BJ (cell line): Measurements from ENCODE around the gene APLNR. TPM values are rescaled to one million over a fixed set of nuclear protein-coding genes. Genes with fewer than 3 reads are reported as not detected.

Experiments
- CTCF ChIA-PET: fragments of 350-600 bp; formaldehyde crosslinking; extraction: SDS; loops from one replicate; lab custom pipeline; 2021; ENCODE audit warnings: antibody characterized with exemption, inconsistent platforms; lab: Yijun Ruan, JAX
- POLR2A ChIA-PET: fragments of 300-600 bp; sonication (Branson Sonifier 250); formaldehyde crosslinking; extraction: SDS; loops from one replicate; lab custom pipeline; 2021; ENCODE audit warnings: antibody characterized with exemption; lab: Charles Lee
- DNase-seq: peaks from one replicate; pipeline ENCODE4 v3.0.0-alpha.2; 2011; ENCODE audit warnings: low read depth
- H3K27me3 ChIP-seq: 2 replicates; pipeline ENCODE4 v1.6.0; 2011; ENCODE audit warnings: low read length; ENCODE audit not compliant: control insufficient read depth, insufficient read depth
- H3K36me3 ChIP-seq: 2 replicates; pipeline ENCODE4 v1.5.1; 2011; ENCODE audit warnings: low read length; ENCODE audit not compliant: control insufficient read depth, insufficient read depth
- H3K4me3 ChIP-seq: 2 replicates; pipeline ENCODE4 v1.5.1; 2011; ENCODE audit warnings: low read depth, mild to moderate bottlenecking, control low read depth, low read length
- polyA plus RNA-seq: library from polyadenylated mRNA; depleted of rRNA; stranded (reverse); fragments of >200 nt; gene quantifications from 2 replicates; pipeline ENCODE4 v1.2.3, GENCODE V29; 2011
- TF ChIP-seq, protein P1 (sequence below): IDR thresholded peaks from 2 replicates; pipeline ENCODE4 v1.5.1; 2011; ENCODE audit warnings: low read depth, mild to moderate bottlenecking, control low read depth, inconsistent platforms, low read length, moderate library complexity; ENCODE audit not compliant: insufficient read depth

The APLNR gene
- polyA plus RNA-seq, 1 experiment = not detected

DNA sequence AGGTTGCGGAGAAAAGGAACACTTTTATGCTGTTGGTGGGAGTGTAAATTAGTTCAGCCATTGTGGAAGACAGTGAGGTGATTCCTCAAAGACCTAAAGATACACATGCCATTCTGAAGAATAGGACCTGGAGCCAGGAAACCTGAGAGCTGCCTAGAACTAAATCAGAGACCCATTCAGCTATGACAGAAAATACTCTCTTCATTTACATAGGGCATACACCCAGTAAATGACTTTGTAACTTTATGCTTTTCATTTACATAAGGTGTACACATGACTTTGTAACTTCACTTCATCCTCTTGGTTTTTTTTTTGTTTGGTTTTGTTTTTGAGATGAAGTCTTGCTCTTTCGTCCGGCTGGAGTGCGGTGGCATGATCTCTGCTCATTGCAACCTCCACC is 25.1 kb upstream of the APLNR start:
- TF ChIP-seq, protein P1, sequence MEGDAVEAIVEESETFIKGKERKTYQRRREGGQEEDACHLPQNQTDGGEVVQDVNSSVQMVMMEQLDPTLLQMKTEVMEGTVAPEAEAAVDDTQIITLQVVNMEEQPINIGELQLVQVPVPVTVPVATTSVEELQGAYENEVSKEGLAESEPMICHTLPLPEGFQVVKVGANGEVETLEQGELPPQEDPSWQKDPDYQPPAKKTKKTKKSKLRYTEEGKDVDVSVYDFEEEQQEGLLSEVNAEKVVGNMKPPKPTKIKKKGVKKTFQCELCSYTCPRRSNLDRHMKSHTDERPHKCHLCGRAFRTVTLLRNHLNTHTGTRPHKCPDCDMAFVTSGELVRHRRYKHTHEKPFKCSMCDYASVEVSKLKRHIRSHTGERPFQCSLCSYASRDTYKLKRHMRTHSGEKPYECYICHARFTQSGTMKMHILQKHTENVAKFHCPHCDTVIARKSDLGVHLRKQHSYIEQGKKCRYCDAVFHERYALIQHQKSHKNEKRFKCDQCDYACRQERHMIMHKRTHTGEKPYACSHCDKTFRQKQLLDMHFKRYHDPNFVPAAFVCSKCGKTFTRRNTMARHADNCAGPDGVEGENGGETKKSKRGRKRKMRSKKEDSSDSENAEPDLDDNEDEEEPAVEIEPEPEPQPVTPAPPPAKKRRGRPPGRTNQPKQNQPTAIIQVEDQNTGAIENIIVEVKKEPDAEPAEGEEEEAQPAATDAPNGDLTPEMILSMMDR = no peak
- CTCF ChIA-PET = interaction anchor here (8.1 kb wide), 1 partner anchor 12 kb away, joined by 54 read pairs; no protein-coding TSS in a partner anchor
- H3K4me3 ChIP-seq = no peak overlapping the region
- H3K27me3 ChIP-seq = no peaks in the 10 kb centered on the region; the same call in 1 of the 2 replicates
- H3K36me3 ChIP-seq = no peaks in the 10 kb centered on the region
- POLR2A ChIA-PET = no interaction called here
- no peak for DNase-seq

DNA sequence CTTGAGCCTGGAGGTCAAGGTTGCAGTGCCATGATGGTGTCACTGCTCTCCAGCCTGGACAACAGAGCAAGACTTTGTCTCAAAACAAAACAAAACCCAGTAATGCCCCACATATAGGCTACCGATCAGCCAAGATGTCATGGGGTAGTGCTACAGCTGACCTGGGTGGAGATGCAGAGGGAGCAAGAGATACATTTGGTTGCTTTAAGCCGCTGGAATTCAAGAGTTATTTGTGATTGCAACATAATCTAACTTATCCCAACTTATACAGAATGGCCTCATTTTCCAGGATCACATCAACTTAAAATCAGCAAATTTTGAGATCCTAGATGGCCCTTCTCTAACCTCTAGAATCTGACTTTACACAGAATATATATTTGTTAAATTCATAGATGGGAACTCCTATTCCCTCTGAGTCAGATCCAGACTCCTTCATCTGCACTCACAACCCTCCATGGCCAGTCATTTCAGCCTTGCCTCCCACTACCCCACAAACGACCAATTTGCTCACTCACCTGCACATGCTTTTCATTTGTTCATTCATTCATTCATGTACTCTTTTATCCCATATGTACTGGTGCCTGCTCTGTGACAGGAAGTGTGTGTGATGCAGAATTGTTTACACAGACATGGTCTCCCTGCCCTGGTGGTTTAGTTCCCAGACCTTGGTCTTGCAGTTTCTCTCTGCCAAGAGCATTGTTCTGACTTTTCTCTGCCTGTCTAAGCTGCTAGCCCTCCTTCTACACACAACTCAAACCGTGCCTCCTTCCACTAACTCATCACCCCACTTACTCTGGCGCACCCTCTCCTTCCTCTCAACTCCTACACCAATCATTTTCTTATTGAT is 24.1 kb upstream of the APLNR start:
- no peak for DNase-seq
- H3K4me3 ChIP-seq = no peak overlapping the region
- TF ChIP-seq, protein P1 = no peak
- no peaks in the 10 kb centered on the region for H3K36me3 ChIP-seq
- no peaks in the 10 kb centered on the region; the same call in 1 of the 2 replicates for H3K27me3 ChIP-seq
- POLR2A ChIA-PET = no interaction called here
- CTCF ChIA-PET = interaction anchor here (8.1 kb wide), 1 partner anchor 11 kb away, joined by 54 read pairs; no protein-coding TSS in a partner anchor

DNA sequence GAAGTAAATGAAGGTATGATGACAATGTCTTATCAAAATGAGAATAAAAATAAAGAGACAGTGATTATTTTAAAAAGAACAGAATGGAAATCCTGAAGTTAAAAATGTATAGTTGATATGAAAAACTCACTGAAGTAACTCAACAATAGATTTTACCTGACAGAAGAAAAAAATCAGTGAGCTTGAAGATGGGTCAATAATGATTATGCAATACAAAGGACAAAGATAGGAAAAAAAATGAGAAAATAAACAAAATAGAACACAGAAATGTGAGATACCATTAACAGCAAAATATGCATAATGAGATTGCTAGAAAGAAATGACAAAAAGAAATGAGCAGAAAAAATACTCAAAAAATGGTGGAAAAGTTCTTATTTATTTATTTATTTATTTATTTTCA is 19.1 kb upstream of the APLNR start:
- Histone ChIP-seq H3K4me3 (no peak overlapping the region), H3K36me3 (no peaks in the 10 kb centered on the region), H3K27me3 (peaks cover 1% of the 10 kb centered on the region; the same call in 1 of the 2 replicates)
- CTCF ChIA-PET = interaction anchor here (1.5 kb wide), 1 partner anchor 415 kb away, joined by 8 read pairs; no protein-coding TSS in a partner anchor
- POLR2A ChIA-PET = no interaction called here
- TF ChIP-seq, protein P1 = no peak
- no peak for DNase-seq

DNA sequence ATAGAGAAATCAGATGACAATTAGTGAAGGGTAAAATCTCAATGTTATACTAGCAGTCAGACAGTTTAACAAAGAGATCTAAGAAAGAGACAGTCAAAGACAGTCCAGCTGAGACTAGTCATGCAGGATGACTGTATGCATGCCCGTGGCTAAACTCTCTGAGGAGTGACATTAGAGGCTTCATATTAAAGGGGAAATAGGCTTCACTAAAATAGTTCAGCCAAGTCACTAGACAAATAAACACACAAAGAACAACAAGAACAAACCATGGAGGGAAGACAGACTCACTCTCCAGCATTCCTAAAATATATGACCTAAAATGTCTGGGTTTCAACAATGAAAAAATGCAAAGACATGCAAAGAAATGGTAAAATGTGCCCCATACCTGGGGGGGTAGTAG is 18.6 kb upstream of the APLNR start:
- H3K27me3 ChIP-seq = peaks cover 2% of the 10 kb centered on the region; the same call in 1 of the 2 replicates
- no peaks in the 10 kb centered on the region for H3K36me3 ChIP-seq
- no peak for DNase-seq
- ChIA-PET CTCF (interaction anchor here (0.6 to 1.4 kb wide), 4 partner anchors 28 to 413 kb away, joined by 3 to 4 read pairs (median 3); no protein-coding TSS in a partner anchor), POLR2A (interaction anchor here (0.5 kb wide), 1 partner anchor 69 kb away, joined by 4 read pairs; the partner anchor contains the start of gene TNKS1BP1)
- no peak overlapping the region for H3K4me3 ChIP-seq
- TF ChIP-seq, protein P1 = no peak

DNA sequence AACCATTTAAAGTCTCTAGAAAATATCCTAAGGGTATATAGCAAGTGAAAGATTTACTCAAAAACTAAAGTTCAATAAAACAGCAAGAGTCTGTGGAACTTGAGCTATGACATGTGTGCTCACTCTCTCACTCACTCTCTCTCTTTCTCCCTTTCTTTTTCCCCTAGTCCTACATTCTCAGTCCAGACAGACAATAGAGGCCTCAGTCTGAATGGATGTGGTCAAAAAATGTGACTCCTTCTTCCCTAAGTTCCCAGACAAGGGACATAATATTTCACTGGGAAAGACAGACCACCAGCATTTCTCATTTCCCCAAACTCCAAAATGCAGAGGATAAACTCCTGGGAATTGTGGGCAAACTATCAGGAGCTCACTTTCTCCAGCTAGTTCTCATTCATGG is 17.6 kb upstream of the APLNR start:
- no peak for DNase-seq
- ChIA-PET CTCF (interaction anchor here (1.0 to 1.4 kb wide), 3 partner anchors 29 to 86 kb away, joined by 3 to 4 read pairs (median 3); no protein-coding TSS in a partner anchor), POLR2A (no interaction called here)
- H3K36me3 ChIP-seq = no peaks in the 10 kb centered on the region
- peaks cover 2% of the 10 kb centered on the region; the same call in 1 of the 2 replicates for H3K27me3 ChIP-seq
- no peak overlapping the region for H3K4me3 ChIP-seq
- TF ChIP-seq, protein P1 = no peak
